HL-60/S4 treated with phorbol 12-myristate 13-acetate at 8.2 ng/mL for 4 days and 3 days (cell line): Measurements from ENCODE around the gene MALRD1.

ENCODE experiments used
- in situ Hi-C: fragments of 300-500 bp; cut with MboI; formaldehyde crosslinking; loops from 2 replicates; pipeline ENCODE4 v1.15.0; 2022; ENCODE audit warnings: low sequenced_read_pairs

MALRD1 gene

DNA sequence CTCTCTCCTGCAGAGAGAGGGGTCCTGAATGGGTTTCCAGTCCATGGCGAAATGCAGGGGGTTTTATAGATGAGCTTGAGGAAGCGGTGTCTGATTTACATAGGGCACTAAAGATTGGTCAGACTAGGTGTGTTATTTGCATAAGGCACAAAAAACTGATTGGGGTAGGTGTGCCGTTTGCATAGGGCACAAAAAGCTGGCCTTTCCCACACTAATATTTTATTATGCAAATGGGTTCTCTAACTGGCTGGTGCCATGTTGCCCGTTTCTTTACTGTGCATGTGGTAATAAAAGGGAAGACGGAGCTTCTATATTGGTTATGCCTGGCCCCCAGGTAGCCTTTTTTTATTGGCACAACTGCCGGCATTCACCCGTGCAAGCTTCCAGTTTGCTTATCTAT lies 50.2 kb downstream of the MALRD1 start:
- in situ Hi-C loops, result no loop called here

GRCh38 chr10:19107406-19107805 lies 58.8 kb downstream of the MALRD1 start:
- in situ Hi-C loops, result no loop called here

- in situ Hi-C loops, result no loop called here
Observed at GRCh38 chr10:19111501-19112267, 63.1 kb downstream of the MALRD1 start.

DNA sequence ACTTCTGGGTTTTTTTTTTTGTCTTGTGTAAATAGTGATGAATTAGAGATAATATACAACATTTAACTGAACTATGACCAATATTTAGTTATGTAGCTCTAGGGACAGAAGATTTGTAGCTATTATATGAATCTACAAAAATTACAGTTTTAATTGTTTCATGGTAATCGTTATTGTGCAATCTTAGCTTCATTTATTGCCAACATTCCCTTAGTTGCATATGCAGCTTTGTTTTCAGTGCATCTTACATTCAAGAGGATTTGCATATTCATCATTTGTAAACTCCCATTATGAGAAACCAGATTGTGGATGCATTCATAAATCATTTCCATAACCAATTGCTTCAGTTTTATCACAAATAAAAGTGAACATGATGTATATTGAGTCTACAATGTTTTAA lies 68.8 kb downstream of the MALRD1 start:
- in situ Hi-C loops, result no loop called here

DNA sequence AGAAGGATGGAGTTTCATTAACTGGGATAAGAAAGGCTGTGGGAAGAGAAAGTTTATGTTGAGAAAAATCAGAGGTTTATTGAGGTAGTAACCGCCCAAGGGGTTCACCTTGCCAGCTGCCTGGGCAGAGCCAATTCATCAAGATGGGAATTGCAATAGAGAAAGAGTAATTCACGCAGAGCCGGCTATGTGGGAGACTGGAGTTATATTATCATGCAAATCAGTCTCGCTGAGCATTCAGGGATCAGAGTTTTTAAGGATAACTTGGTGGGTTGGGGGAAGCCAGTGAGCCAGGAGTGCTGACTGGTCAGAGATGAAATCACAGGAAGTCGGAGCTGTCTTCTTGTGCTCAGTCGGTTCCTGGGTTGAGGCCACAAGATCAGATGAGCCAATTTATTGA lies 70.6 kb downstream of the MALRD1 start:
- in situ Hi-C loops, result no loop called here

DNA sequence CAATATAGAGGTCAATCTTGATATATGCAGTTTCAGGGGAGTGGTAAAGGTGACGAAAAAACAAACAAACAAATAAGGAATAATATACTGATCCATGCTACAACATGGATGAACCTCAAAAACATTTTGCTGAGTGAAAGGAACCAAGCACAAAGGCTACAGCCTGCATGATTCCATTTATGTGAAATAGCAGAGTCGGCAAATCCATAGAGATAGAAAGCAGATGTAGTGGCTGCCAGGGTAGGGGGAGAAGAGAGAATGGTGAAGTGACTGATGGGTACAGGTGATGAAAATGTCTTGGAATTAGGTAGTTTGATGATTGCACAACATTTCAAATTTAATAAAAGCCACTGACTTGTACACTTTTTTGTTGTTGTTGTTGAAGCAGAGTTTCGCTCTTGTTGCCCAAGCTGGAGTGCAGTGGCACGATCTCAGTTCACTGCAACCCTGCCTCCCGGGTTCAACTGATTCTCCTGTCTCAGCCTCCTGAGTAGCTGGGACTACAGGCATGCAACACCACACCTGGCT lies 71.8 kb downstream of the MALRD1 start:
- in situ Hi-C loops, result no loop called here

- in situ Hi-C loops, result no loop called here
Observed at GRCh38 chr10:19133992-19134391, 85.4 kb downstream of the MALRD1 start.

- in situ Hi-C loops, result no loop called here
Observed at GRCh38 chr10:19142967-19143366, 94.4 kb downstream of the MALRD1 start.

- in situ Hi-C loops, result no loop called here
Observed at GRCh38 chr10:19144206-19144605, 95.6 kb downstream of the MALRD1 start.

DNA sequence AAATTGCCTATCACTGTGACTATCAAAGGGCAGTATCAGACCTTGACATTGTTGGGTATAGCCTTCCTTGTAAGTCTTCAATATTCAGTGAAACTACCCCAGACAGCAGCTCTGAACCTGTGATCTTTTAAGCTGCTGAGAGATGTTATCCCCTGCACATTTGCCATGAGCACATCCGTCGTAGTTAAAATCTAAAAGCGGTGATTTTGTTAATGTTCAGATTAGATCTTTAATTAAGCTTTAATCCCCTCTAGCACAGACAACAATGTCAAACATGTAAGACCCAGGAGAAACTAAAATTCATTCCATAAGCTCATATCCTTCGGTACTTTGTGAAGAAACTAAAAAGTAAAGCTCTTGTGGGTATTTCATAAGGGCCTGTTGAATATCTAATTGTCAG lies 105.8 kb downstream of the MALRD1 start:
- in situ Hi-C loops, result no loop called here

- in situ Hi-C loops, result no loop called here
Observed at GRCh38 chr10:19158358-19158757, 109.8 kb downstream of the MALRD1 start.

- in situ Hi-C loops, result no loop called here
Observed at GRCh38 chr10:19158870-19159269, 110.3 kb downstream of the MALRD1 start.

DNA sequence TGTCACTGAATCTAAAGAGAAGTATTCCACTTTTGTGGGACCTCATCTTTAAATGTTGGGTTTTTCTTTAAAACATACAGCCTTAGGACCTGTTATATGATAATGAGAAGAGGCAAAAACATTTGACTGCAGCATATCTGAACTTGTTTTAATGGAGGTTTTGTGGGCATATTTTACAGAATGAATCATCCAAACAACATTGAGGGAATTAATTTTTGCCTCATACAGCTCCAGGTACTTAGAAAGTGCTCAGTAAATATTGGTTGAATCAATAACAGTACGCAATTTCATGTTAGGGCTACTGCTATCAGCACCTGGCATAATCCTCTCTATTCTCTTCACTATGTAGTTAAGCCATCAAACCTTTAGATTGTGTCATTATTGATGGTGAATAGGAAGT lies 115.9 kb downstream of the MALRD1 start:
- in situ Hi-C loops, result no loop called here

- in situ Hi-C loops, result no loop called here
Observed at GRCh38 chr10:19168584-19168983, 120.0 kb downstream of the MALRD1 start.

GRCh38 chr10:19169041-19169440 lies 120.4 kb downstream of the MALRD1 start:
- in situ Hi-C loops, result no loop called here

GRCh38 chr10:19169684-19170083 lies 121.1 kb downstream of the MALRD1 start:
- in situ Hi-C loops, result no loop called here

DNA sequence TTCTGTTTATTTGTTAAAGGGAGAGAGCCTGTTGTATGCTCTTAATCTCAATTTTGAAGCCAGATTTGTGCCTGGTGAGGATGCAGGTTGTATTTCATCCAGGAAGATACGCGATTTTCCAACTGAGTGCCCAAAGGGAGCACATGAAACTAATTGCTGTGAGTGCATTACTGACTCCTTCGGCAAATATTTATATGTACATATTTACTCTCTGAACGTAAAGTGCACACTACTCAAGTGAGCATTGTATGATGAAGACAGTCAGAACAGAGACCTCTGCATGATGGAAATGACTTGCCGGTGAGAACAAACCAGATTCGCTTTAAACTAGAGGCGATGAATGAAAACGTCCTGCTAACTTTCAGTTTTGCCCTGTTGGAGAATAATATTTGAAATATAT lies 130.1 kb downstream of the MALRD1 start:
- in situ Hi-C loops, result no loop called here

DNA sequence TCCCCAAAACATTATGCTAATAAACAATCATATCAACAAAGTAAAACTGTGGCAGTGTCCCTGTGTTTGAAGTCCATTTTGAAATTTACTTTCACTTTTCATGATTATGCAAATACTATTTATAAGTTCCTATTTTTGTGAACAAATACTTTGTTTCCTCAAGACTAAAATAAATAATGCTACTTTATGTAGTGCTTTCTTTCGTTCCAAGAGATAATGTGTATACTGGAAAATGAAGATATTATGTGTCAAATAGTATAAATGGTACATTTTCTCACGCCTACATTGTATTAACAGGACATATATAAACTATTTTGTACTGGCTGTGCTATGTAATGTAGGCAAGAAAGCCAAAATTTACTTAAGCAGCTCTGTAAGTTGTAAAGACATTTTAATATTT lies 136.3 kb downstream of the MALRD1 start:
- in situ Hi-C loops, result no loop called here

DNA sequence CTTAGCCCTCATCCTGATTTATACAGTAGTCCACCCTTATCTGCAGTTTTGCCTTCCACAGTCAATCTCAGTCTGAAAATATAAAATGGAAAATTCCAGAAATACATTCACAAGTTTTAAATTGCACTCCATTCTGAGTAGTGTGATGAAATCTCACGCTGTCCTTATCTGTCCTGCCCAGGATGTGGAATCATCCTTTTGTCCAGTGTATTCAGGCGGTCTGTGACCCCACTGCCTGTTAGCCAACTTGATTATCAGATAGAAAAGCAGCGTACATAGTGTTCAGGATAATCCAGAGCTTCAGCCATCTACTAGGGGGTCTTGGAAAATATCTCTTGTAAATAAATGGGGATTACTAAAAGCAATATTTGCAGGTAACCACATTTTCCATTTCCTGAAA lies 146.3 kb downstream of the MALRD1 start:
- in situ Hi-C loops, result no loop called here

GRCh38 chr10:19195698-19196097 lies 147.1 kb downstream of the MALRD1 start:
- in situ Hi-C loops, result no loop called here

DNA sequence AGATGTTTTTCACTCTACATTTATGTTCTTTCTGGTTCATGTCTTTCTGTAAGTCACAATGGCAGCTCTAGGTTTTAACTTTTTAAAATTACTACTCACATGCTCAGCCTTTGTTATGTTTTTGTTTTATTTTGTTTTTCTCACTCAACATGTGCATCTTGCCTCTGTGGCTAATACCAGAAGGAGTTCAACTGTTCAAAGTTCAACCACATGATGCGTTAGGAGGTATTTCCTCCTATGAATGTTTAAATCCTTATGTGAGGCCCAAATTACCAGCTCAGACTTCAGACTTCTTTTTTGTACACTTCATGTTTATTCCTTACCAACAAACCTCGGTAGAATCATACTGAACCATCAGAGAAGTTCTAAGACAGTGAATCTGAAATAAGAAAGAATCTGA lies 151.6 kb downstream of the MALRD1 start:
- in situ Hi-C loops, result no loop called here

GRCh38 chr10:19204246-19204917 lies 155.8 kb downstream of the MALRD1 start:
- in situ Hi-C loops, result no loop called here
